ENCODE data around the gene LNX1. TPM values are rescaled to one million over a fixed set of nuclear protein-coding genes. Genes with fewer than 3 reads are reported as not detected.

Gene LNX1
- total RNA-seq, 4 donors from 2014 or later = 4.8 to 12.6 (median 6.6) TPM

DNA sequence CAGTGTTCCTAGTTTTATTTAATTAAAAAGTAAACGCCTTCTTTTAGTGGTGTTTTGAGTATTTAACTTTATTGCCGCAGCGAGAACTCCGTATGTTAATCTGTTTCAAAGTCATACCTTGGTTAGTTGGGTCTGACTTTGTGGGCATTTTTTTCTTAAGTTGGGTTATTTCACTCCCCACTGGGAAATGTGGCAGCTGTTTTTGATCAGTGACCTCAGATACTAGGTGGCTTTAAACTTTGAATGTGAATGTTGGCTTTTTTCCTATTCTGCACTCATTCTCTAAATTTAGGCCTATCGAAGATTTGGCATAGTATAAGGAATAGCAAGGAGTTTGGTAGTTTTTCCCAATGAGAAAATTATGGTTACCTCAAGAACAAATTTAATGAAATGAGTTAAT, 127.9 kb downstream of the LNX1 start:
- DNase-seq (ENCODE audit: low spot score in 2 of 2) = no peak
- H3K36me3 ChIP-seq = peaks cover 0 to 51% (median 0%) of the 10 kb centered on the region in 3 donors
- 85 to 88% methylated on average over 5 of the region's 5 CpGs for WGBS, 2 donors
- H3K27me3 ChIP-seq = no peaks in the 10 kb centered on the region
- no peak for TF ChIP-seq EP300 (IDR thresholded peaks at IDR 0.05)
- TF ChIP-seq POLR2A (IDR thresholded peaks at IDR 0.05) = no peak
- TF ChIP-seq CTCF (IDR thresholded peaks at IDR 0.05) = no peak
- no peak overlapping the region for H3K4me3 ChIP-seq
- peaks cover 0 to 19% (median 1%) of the 10 kb centered on the region in 4 donors for H3K9me3 ChIP-seq
- H3K4me1 ChIP-seq = no peaks in the 10 kb centered on the region
- H3K27ac ChIP-seq = no peak overlapping the region

DNA sequence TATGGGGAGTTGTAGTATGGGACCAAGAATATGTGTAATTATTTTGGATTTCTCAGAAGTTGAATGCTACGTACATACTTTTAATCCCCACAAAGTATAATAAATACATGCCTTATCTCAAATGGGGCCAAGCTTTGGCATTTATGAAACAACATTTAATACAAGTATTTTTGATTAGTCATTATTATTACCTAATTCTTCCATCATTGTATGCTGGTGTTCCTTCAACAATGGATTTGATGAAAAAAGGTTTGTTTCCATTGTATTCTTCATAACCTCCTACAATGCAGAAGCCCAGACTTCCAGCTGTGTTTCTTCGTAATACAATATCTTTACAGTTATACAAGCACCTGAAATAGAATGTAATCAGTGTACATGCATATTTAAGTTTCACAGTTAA, 130.0 kb downstream of the LNX1 start:
- Histone ChIP-seq H3K27ac (no peak overlapping the region), H3K36me3 (peaks cover 0 to 53% (median 0%) of the 10 kb centered on the region in 3 donors), H3K27me3 (no peaks in the 10 kb centered on the region), H3K4me1 (no peaks in the 10 kb centered on the region), H3K9me3 (peaks cover 0 to under 1% (median 0%) of the 10 kb centered on the region in 4 donors), H3K4me3 (no peak overlapping the region)
- TF ChIP-seq EP300 (IDR thresholded peaks at IDR 0.05) = no peak
- no peak for TF ChIP-seq CTCF (IDR thresholded peaks at IDR 0.05)
- TF ChIP-seq POLR2A (IDR thresholded peaks at IDR 0.05) = no peak
- 94 to 99% methylated on average over 2 of the region's 2 CpGs for WGBS, 2 donors
- DNase-seq (ENCODE audit: low spot score in 2 of 2) = no peak

GRCh38 chr4:53459548-53459947, 131.7 kb downstream of the LNX1 start:
- Histone ChIP-seq H3K27me3 (no peaks in the 10 kb centered on the region), H3K9me3 (no peaks in the 10 kb centered on the region), H3K4me3 (no peak overlapping the region), H3K36me3 (peaks cover 0 to 70% (median 0%) of the 10 kb centered on the region in 3 donors), H3K4me1 (no peaks in the 10 kb centered on the region), H3K27ac (no peak overlapping the region)
- DNase-seq (ENCODE audit: low spot score in 2 of 2) = no peak
- TF ChIP-seq POLR2A (IDR thresholded peaks at IDR 0.05) (no peak), EP300 (IDR thresholded peaks at IDR 0.05) (no peak), CTCF (IDR thresholded peaks at IDR 0.05) (no peak)

GRCh38 chr4:53456178-53456577, 135.1 kb downstream of the LNX1 start:
- Histone ChIP-seq H3K27ac (no peak overlapping the region), H3K4me3 (no peak overlapping the region), H3K9me3 (no peaks in the 10 kb centered on the region), H3K4me1 (no peaks in the 10 kb centered on the region), H3K36me3 (peaks cover 0 to 80% (median 0%) of the 10 kb centered on the region in 3 donors), H3K27me3 (no peaks in the 10 kb centered on the region)
- TF ChIP-seq POLR2A (IDR thresholded peaks at IDR 0.05) (no peak), EP300 (IDR thresholded peaks at IDR 0.05) (no peak), CTCF (IDR thresholded peaks at IDR 0.05) (no peak)
- no peak for DNase-seq (ENCODE audit: low spot score in 2 of 2)

- H3K4me3 ChIP-seq = no peak overlapping the region
- 94 to 96% methylated on average over 3 of the region's 3 CpGs for WGBS, 2 donors
- no peaks in the 10 kb centered on the region for H3K4me1 ChIP-seq
- peaks cover 0 to 76% (median 0%) of the 10 kb centered on the region in 3 donors for H3K36me3 ChIP-seq
- DNase-seq (ENCODE audit: low spot score in 2 of 2) = no peak
- TF ChIP-seq EP300 (IDR thresholded peaks at IDR 0.05) = no peak
- H3K27me3 ChIP-seq = no peaks in the 10 kb centered on the region
- H3K27ac ChIP-seq = no peak overlapping the region
- no peaks in the 10 kb centered on the region for H3K9me3 ChIP-seq
Measured at GRCh38 chr4:53455766-53456165, 135.5 kb downstream of the LNX1 start.

DNA sequence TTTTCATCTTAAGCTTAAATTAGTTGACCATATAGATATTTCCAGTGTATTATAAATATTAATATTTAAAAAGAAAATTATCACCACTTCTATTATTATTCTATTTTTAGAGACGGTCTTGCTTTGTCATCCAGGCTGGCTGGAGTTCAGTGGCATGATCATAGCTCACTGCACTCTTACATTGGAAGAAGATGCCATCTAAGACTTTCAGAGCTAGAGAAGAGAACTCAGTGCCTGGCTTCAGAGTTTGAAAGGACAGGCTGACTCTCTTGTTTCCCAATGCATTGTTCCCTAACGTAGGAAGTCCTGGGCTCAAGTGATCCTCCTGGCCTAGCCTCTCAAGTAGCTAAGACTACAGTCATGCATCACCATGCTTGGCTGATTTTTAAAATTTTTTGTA, 137.9 kb downstream of the LNX1 start:
- H3K4me3 ChIP-seq = no peak overlapping the region
- DNase-seq (ENCODE audit: low spot score in 2 of 2) = no peak
- H3K9me3 ChIP-seq = no peaks in the 10 kb centered on the region
- no peak overlapping the region for H3K27ac ChIP-seq
- no peaks in the 10 kb centered on the region for H3K27me3 ChIP-seq
- H3K36me3 ChIP-seq = peaks cover 0 to 58% (median 0%) of the 10 kb centered on the region in 3 donors
- WGBS, 2 donors = 87 to 98% methylated on average over 2 of the region's 2 CpGs
- TF ChIP-seq EP300 (IDR thresholded peaks at IDR 0.05) (no peak), CTCF (IDR thresholded peaks at IDR 0.05) (no peak), POLR2A (IDR thresholded peaks at IDR 0.05) (no peak)
- H3K4me1 ChIP-seq = no peaks in the 10 kb centered on the region

All from tibial nerve (tissue), 4 donors.